Measurements from ENCODE around the gene ZNF480. TPM values are rescaled to one million over a fixed set of nuclear protein-coding genes. Genes with fewer than 3 reads are reported as not detected.
"Not testable (repeated sequence)": the region's sequence is repeated elsewhere in the genome, so short reads cannot be mapped to it uniquely, and the experiment has no call there.

Gene ZNF480
- total RNA-seq, 1 donor, result 13.2 TPM

- TF ChIP-seq CTCF (IDR thresholded peaks at IDR 0.05; ENCODE audit: insufficient read depth, low read length), result no peak
- no peak for DNase-seq (ENCODE audit: low read depth)
- H3K4me3 ChIP-seq (ENCODE audit: low read depth, low read length), result no peak overlapping the region
These were observed 23.7 kb upstream of the ZNF480 start for GRCh38 chr19:52273301-52273700.

- H3K4me3 ChIP-seq (ENCODE audit: low read depth, low read length), result no peak overlapping the region
- DNase-seq (ENCODE audit: low read depth), result no peak
- TF ChIP-seq CTCF (IDR thresholded peaks at IDR 0.05; ENCODE audit: insufficient read depth, low read length), result no peak
These were observed 22.8 kb upstream of the ZNF480 start for GRCh38 chr19:52274191-52274590.

- H3K4me3 ChIP-seq (ENCODE audit: low read depth, low read length), result no peak overlapping the region
- DNase-seq (ENCODE audit: low read depth), result no peak
- no peak for TF ChIP-seq CTCF (IDR thresholded peaks at IDR 0.05; ENCODE audit: insufficient read depth, low read length)
These were observed 21.0 kb upstream of the ZNF480 start for GRCh38 chr19:52275988-52276387.

GRCh38 chr19:52277471-52277870, 19.5 kb upstream of the ZNF480 start:
- no peak for TF ChIP-seq CTCF (IDR thresholded peaks at IDR 0.05; ENCODE audit: insufficient read depth, low read length)
- DNase-seq (ENCODE audit: low read depth), result no peak

GRCh38 chr19:52286256-52286655, 10.7 kb upstream of the ZNF480 start:
- no peak overlapping the region for H3K4me3 ChIP-seq (ENCODE audit: low read depth, low read length)
- TF ChIP-seq CTCF (IDR thresholded peaks at IDR 0.05; ENCODE audit: insufficient read depth, low read length), result no peak
- no peak for DNase-seq (ENCODE audit: low read depth)

More at GRCh38 chr19:52277471-52277870, 19.5 kb upstream of the ZNF480 start:
- no peak overlapping the region for H3K4me3 ChIP-seq (ENCODE audit: low read depth, low read length)

- no peak overlapping the region for H3K4me3 ChIP-seq (ENCODE audit: low read depth, low read length)
- DNase-seq (ENCODE audit: low read depth), result no peak
- TF ChIP-seq CTCF (IDR thresholded peaks at IDR 0.05; ENCODE audit: insufficient read depth, low read length), result no peak
These were observed 5.2 kb upstream of the ZNF480 start for GRCh38 chr19:52291781-52292180.

GRCh38 chr19:52292946-52293345, 4.0 kb upstream of the ZNF480 start:
- not testable (repeated sequence) for H3K4me3 ChIP-seq (ENCODE audit: low read depth, low read length); DNase-seq (ENCODE audit: low read depth)
